Aorta (tissue), 5 donors: ENCODE results near the gene PLD3. TPM values are rescaled to one million over a fixed set of nuclear protein-coding genes. Genes with fewer than 3 reads are reported as not detected.

Source experiments
- ATAC-seq: fragments of 200-7000 bp; cut with Tn5 transposase; one replicate; pipeline ENCODE4 v1.9.1; 2022; ENCODE audit warnings: moderate library complexity; ENCODE audit not compliant: low FRiP score
- DNase-seq, 2 donors: peaks; one replicate each; pipeline ENCODE4 v3.0.0-alpha.2; 2020
- H3K27ac ChIP-seq, 2 donors: one replicate each; pipeline ENCODE4 v1.5.1; 2013; ENCODE audit warnings: low read length in 2 of 2, mild to moderate bottlenecking in 2 of 2, moderate library complexity in 2 of 2, control low read depth in 1 of 2, inconsistent platforms in 1 of 2, low read depth in 1 of 2
- H3K27me3 ChIP-seq, 2 donors: one replicate each; pipeline ENCODE4 v1.6.1; 2013; ENCODE audit warnings: control low read depth in 1 of 2, low read length in 1 of 2, mild to moderate bottlenecking in 1 of 2, moderate library complexity in 1 of 2; ENCODE audit not compliant: insufficient read depth in 2 of 2, control insufficient read depth in 1 of 2
- H3K36me3 ChIP-seq, 2 donors: one replicate each; pipeline ENCODE4 v1.6.1; 2013; ENCODE audit warnings: control low read depth in 1 of 2, low read length in 1 of 2, mild to moderate bottlenecking in 1 of 2; ENCODE audit not compliant: insufficient read depth in 2 of 2, control insufficient read depth in 1 of 2
- H3K4me1 ChIP-seq, 2 donors: one replicate each; pipeline ENCODE4 v1.6.1; 2013; ENCODE audit warnings: low read length in 2 of 2, control low read depth in 1 of 2, mild to moderate bottlenecking in 1 of 2, moderate library complexity in 1 of 2; ENCODE audit not compliant: insufficient read depth in 2 of 2, control insufficient read depth in 1 of 2
- H3K4me3 ChIP-seq, 2 donors: one replicate each; pipeline ENCODE4 v1.5.1; 2013; ENCODE audit warnings: low read length in 2 of 2, control low read depth in 1 of 2, mild to moderate bottlenecking in 1 of 2
- H3K9me3 ChIP-seq: one replicate; pipeline ENCODE4 v1.6.1; 2013; ENCODE audit warnings: mild to moderate bottlenecking, low read length; ENCODE audit not compliant: control insufficient read depth
- WGBS, 2 donors: extraction: QIAGEN DNeasy Blood & Tissue Kit; methylation state at CpG; one replicate each; pipeline ENCODE4 v1.1.7; 2013; 5-methylcytosine and 5-hydroxymethylcytosine counted together
- intact Hi-C, 2 donors: fragments of 100-400 bp; cut with DNase I; formaldehyde crosslinking; loops; one replicate each; pipeline versions ENCODE4 v1.14.2 to v1.15.0; 2022
- polyA plus RNA-seq, 2 donors: library from polyadenylated mRNA; stranded (reverse); fragments of 200-250 nt; gene quantifications; one replicate each; pipeline ENCODE4 v1.2.3, GENCODE V29; 2013
- total RNA-seq, 2 donors: library from RNA; stranded (reverse); fragmentation: NEBNext Ultra II Directional; extraction: Animal tissue kit (Norgen Biotek cat#: 25700); gene quantifications; one replicate each; pipeline ENCODE4 v1.2.1, GENCODE V29; 2021
- donor health status: healthy with polysubstance abuse.
- donor health status: Bipolar disorder and iron deficiency.
- donor health status: DM: no; HTN: no; CAD: no.
- donor health status: DM: no; HTN: no; CAD: no.
- donor health status: DM: yes; HTN: yes; CAD: no.

The PLD3 gene
- total and polyA plus RNA-seq, 4 donors, result 143 to 291 (median 209) TPM

DNA sequence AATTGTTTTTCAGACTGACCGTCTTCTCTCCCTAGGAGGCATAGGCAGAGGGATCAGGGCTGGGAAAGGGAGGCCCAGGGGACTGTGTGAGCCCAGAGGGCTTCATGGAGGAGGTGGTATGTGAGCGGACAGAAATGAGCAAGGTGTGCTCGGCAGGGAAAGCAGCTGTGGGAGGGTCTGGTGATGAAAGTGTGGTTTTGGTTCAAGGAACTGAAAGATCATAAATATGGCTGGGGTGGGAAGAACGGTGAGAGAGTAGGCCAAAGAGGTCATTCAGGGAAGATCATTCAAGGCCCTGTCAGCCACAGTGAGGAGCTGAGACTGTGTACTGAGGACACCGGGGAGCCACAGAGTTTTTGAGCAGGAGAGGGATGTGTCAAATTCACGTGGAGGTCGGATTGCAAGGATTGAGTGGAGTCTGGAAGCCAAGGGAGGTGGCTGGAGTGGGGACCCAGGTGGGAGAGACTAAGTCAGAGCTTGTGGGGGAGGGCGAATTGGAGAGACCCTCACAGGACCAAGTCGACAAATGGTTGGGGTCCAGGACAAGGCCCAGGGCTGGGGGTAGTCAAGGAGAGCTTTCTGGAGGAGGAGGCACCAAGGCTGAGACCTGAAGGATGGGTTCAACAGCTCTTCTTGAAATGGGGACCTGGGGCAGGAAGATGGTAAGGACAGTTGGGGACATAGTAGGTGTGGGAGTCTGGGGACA lies 7.6 kb downstream of the PLD3 start:
- H3K4me3 ChIP-seq, result no peak overlapping the region
- DNase-seq, result no peak
- H3K36me3 ChIP-seq, result no peaks in the 10 kb centered on the region
- no peaks in the 10 kb centered on the region for H3K4me1 ChIP-seq
- H3K9me3 ChIP-seq, result no peaks in the 10 kb centered on the region
- intact Hi-C loops, result no loop called here
- WGBS, 2 donors, result 72 to 81% methylated on average over 9 of the region's 9 CpGs
- H3K27me3 ChIP-seq, result no peaks in the 10 kb centered on the region
- no peak for ATAC-seq
- H3K27ac ChIP-seq, result no peak overlapping the region

DNA sequence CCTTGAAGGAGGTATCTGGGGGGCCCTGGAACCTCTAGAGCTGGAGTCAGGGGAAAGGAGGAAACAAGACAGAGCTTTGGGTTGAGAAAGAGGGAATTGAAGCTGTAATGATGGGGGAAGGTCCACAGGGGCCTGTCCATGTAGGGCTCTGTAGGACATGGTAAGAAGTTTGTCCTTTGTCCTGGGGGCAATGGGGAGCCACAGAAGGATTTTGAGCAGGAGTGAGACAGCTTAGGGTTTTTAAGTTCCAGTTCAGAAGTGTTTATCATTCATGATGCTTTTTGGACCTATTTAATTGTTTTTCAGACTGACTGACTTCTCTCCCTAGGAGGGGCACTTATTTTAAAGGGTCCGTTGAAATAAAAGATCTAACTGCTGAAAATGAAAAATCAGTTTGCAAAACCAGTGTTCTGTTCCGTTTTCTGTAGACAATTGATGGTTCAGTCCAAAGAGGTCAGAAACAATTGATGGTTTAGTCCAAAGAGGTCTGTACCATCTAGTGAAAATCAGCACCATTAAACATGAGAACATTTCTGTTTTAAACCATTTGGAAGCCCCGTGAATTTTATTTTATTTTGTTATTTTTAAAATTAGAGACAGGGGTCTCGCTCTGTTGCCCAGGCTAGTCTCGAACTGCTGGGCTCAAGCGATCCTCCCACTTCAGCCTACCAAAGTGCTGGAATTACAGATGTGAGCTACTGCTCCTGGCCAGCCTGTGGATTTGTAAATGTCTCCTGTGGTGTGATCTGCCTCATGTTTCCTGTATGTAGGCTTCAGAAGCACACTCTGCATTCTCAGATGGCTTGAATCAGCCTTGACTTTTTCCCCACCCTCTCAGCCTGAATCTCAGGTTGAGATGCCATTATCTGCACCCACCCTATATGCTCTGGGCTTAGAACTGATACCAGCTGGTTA lies 8.4 kb downstream of the PLD3 start:
- 86 to 88% methylated on average over 6 of the region's 6 CpGs for WGBS, 2 donors
- no peaks in the 10 kb centered on the region for H3K27me3 ChIP-seq
- no peak for DNase-seq
- intact Hi-C loops, result no loop called here
- H3K27ac ChIP-seq, result no peak overlapping the region
- no peaks in the 10 kb centered on the region for H3K9me3 ChIP-seq
- no peaks in the 10 kb centered on the region for H3K4me1 ChIP-seq
- no peaks in the 10 kb centered on the region for H3K36me3 ChIP-seq
- no peak overlapping the region for H3K4me3 ChIP-seq
- ATAC-seq, result no peak

DNA sequence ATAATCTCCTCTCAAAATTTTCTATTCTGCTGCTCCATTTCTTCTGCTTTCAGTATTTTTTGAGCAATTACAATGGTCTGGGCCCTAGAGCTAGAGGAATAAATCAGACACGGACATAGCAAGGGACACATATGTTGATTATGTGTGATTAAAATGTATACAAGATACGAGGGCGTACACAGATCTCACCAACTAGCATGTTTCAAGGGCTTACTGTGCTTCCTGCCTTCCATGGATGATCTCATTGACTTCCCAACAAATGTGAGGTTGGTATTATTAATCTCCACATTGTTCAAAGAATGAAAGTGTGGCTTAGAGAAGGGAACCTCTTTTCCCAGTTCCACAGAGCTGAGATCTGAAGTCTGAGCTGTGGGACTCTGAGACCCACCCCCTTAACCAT lies 9.1 kb downstream of the PLD3 start:
- Histone ChIP-seq H3K4me1 (no peaks in the 10 kb centered on the region), H3K27me3 (no peaks in the 10 kb centered on the region), H3K4me3 (no peak overlapping the region), H3K27ac (no peak overlapping the region), H3K9me3 (no peaks in the 10 kb centered on the region), H3K36me3 (no peaks in the 10 kb centered on the region)
- DNase-seq (no peak), ATAC-seq (no peak)
- 84 to 85% methylated on average over 3 of the region's 3 CpGs for WGBS, 2 donors
- intact Hi-C loops, result no loop called here

DNA sequence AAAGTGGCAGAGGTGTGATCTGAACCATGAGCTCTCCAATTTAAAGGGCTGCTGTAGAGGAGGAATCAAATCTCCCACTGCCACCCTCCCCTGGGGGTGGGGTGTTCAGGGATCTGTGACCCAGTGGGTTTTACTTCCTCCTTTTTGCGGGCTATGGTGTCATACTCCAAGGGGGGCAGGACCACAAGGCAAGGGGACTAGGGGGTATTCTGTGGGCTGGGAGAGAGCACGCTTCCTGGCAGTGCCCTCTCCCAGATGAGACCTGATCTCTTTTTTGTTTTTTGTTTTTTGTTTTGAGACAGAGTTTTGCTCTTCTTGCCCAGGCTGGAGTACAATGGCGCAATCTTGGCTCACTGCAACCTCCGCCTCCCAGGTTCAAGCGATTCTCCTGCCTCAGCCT lies 10.3 kb downstream of the PLD3 start:
- Histone ChIP-seq H3K36me3 (no peaks in the 10 kb centered on the region), H3K4me1 (no peaks in the 10 kb centered on the region), H3K4me3 (no peak overlapping the region), H3K27me3 (no peaks in the 10 kb centered on the region), H3K9me3 (no peaks in the 10 kb centered on the region), H3K27ac (no peak overlapping the region)
- peak in 1 of 2 donors; percentile 70 for DNase-seq
- ATAC-seq, result peak; percentile 47
- intact Hi-C loops, result no loop called here
- 86 to 93% methylated on average over 5 of the region's 5 CpGs for WGBS, 2 donors

DNA sequence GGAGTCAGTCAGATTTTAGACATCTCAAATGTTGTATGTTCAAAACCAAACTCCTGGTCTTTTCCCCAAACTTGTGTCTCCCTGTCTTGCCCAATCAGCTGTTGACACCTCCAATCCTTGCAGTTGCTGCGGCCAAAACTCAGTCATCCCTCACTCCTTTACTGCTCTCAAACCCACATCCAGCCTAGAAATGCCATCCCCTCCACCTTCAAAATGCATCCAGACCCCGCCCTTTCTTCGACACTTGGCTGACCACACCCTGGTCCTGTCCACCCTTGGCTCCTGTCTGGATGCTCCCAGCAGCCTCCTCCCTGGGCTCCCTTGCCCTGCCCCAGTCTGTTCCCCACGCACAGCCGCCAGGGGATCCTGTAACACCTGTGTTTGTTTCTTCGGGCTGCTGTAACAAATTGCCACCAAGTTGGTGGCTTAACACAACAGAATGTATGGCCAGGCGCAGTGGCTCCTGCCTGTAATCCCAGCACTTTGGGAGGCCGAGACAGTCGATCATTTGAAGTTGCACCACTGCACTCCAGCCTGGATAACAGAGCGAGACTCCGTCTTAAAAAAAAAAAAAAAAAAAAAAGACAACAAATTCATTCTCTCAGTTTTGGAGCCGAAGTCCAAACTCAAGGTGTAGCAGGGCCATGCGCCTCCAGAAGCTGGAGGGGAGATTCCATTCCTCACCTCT lies 11.7 kb downstream of the PLD3 start:
- no peak for DNase-seq
- Histone ChIP-seq H3K27ac (no peak overlapping the region), H3K9me3 (no peaks in the 10 kb centered on the region), H3K4me1 (no peaks in the 10 kb centered on the region), H3K4me3 (no peak overlapping the region), H3K36me3 (no peaks in the 10 kb centered on the region), H3K27me3 (no peaks in the 10 kb centered on the region)
- ATAC-seq, result no peak
- 86 to 90% methylated on average over 13 of the region's 13 CpGs for WGBS, 2 donors
- intact Hi-C loops, result no loop called here

DNA sequence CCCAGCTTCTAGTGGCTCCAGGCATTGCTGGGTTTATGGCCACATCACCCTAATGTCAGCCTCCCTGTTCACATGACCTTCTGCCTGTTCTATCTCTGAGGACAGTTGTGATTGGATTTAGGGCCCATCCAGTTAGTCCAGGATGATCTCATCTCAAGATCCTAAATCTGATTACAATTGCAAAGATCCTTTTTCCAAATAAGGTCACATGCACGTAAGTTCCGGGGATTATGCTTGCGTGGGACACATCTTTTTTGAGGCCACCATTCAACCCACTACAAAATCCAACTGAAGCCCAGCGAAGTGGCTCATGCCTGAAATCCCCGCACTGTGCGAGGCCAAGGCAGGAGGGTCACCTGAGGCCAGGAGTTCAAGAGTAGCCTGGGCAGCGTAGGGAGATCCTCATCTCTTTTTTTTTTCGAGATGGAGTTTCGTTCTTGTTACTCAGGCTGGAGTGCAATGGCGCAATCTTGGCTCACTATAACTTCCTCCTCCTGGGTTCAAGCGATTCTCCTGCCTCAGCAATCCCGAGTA lies 12.3 kb downstream of the PLD3 start:
- H3K27me3 ChIP-seq, result no peaks in the 10 kb centered on the region
- no peak overlapping the region for H3K4me3 ChIP-seq
- no peaks in the 10 kb centered on the region for H3K4me1 ChIP-seq
- no peak overlapping the region for H3K27ac ChIP-seq
- no peak for ATAC-seq
- H3K36me3 ChIP-seq, result no peaks in the 10 kb centered on the region
- peak in 1 of 2 donors; percentile 69 for DNase-seq
- intact Hi-C loops, result no loop called here
- H3K9me3 ChIP-seq, result no peaks in the 10 kb centered on the region
- 87 to 91% methylated on average over 12 of the region's 12 CpGs for WGBS, 2 donors

DNA sequence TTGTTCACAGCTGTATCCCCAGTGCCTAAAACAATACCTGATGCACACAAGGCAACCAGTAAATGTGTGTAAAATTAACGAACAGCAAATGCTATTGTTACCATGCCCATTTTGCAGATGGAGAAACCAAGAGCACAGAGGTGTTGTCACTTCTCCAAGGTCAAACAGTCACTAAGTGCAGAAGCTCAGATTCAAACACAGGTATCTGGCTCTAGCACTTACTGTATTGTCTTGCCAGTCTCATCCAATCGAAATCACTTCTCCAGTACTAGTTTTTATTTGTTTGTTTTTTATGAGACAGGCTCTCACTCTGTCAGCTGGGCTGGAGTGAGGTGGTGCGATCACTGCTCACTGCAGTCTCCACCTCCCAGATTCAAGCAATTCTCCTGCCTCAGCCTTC lies 13.7 kb downstream of the PLD3 start:
- WGBS, 2 donors, result 90 to 91% methylated on average over 3 of the region's 3 CpGs
- Histone ChIP-seq H3K4me1 (no peaks in the 10 kb centered on the region), H3K27ac (no peak overlapping the region), H3K4me3 (no peak overlapping the region), H3K27me3 (no peaks in the 10 kb centered on the region), H3K9me3 (no peaks in the 10 kb centered on the region), H3K36me3 (no peaks in the 10 kb centered on the region)
- intact Hi-C loops, result no loop called here
- DNase-seq, result no peak
- ATAC-seq, result no peak

DNA sequence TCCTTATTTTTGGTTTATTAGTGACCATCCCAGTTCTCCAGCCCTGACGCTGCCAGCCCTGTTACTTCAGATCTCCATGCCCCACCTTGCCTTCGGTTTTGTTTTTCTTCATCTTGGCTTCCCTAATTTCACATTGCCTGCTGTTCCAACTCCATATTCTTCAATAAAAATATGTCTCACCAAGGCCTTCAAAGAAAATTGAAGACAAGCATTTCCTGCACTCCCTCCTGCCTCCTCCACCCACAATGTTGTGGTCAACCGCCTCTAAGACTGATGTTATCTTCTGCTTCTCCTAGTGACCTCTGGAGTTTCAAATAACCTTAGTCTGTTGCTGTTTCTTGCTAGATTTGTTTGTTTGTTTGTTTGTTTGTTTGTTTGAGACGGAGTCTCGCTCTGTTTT lies 14.6 kb downstream of the PLD3 start:
- intact Hi-C loops, result no loop called here
- Histone ChIP-seq H3K9me3 (no peaks in the 10 kb centered on the region), H3K27me3 (no peaks in the 10 kb centered on the region), H3K36me3 (no peaks in the 10 kb centered on the region), H3K27ac (no peak overlapping the region), H3K4me3 (no peak overlapping the region), H3K4me1 (no peaks in the 10 kb centered on the region)
- WGBS, 2 donors, result 85 to 87% methylated on average over 5 of the region's 5 CpGs
- no peak for ATAC-seq
- DNase-seq, result no peak
